H1 (cell line): Measurements from ENCODE around the gene TMEM92. TPM values are rescaled to one million over a fixed set of nuclear protein-coding genes. Genes with fewer than 3 reads are reported as not detected.
A peak's percentile ranks its signal among the peaks of the same experiment; 100 is the strongest.

Source experiments
- CTCF ChIA-PET: fragments of 300-600 bp; sonication (Branson Sonifier 250); formaldehyde crosslinking; loops from one replicate; lab custom pipeline; 2021; ENCODE audit not compliant: partially characterized antibody; lab: Charles Lee
- POLR2A ChIA-PET: fragments of 300-600 bp; sonication (Branson Sonifier 250); formaldehyde crosslinking; loops from one replicate; lab custom pipeline; 2021; ENCODE audit warnings: inconsistent platforms; ENCODE audit not compliant: partially characterized antibody; lab: Charles Lee
- DNase-seq, 2 experiments: peaks; one replicate each; pipeline versions ENCODE4 v3.0.0 to v3.0.0-alpha.2; 2010 to 2022; ENCODE audit warnings: low spot score in 2 of 2, low read depth in 1 of 2, mixed read lengths in 1 of 2
- FAIRE-seq: peaks from 2 replicates; lab custom pipeline; 2011; peaks lifted over from hg19 to GRCh38; lab: Jason Lieb, UNC
- H2AFZ ChIP-seq: 2 replicates; pipeline ENCODE4 v1.8.1; 2012; ENCODE audit warnings: low read length, inconsistent platforms
- H2AK5ac ChIP-seq: 2 replicates; pipeline ENCODE4 v1.6.1; 2013; ENCODE audit warnings: low read depth, low read length
- H2BK120ac ChIP-seq: replicated peaks from 2 replicates; pipeline ENCODE3; 2013; ENCODE audit warnings: low read depth, low read length, inconsistent platforms
- H2BK12ac ChIP-seq: 2 replicates; pipeline ENCODE4 v1.6.1; 2013; ENCODE audit warnings: low read depth, low read length
- H2BK15ac ChIP-seq: 2 replicates; pipeline ENCODE4 v1.6.1; 2013; ENCODE audit warnings: low read length
- H2BK20ac ChIP-seq: 2 replicates; pipeline ENCODE4 v1.6.1; 2013; ENCODE audit warnings: low read length
- H2BK5ac ChIP-seq: 2 replicates; pipeline ENCODE4 v1.6.1; 2013; ENCODE audit warnings: low read depth, low read length
- H3K14ac ChIP-seq: 2 replicates; pipeline ENCODE4 v1.6.1; 2013; ENCODE audit warnings: inconsistent platforms; ENCODE audit not compliant: insufficient read length
- H3K18ac ChIP-seq: 2 replicates; pipeline ENCODE4 v1.6.1; 2013; ENCODE audit warnings: low read length; ENCODE audit errors: extremely low read depth
- H3K23ac ChIP-seq: 2 replicates; pipeline ENCODE4 v1.6.1; 2013; ENCODE audit warnings: inconsistent platforms; ENCODE audit not compliant: insufficient read length
- H3K23me2 ChIP-seq: 2 replicates; pipeline ENCODE4 v1.6.1; 2013; ENCODE audit warnings: low read depth, low read length
- H3K27ac ChIP-seq: 2 replicates; pipeline ENCODE4 v1.6.1; 2011; ENCODE audit warnings: low read depth, low read length, inconsistent platforms
- H3K27me3 ChIP-seq, 4 experiments: replicated peaks in 1 of 4; 1 replicate in 1 of 4; 2 replicates in 3 of 4; pipeline versions ENCODE4 v1.6.1 to v1.8.1; 2011 to 2013; ENCODE audit warnings: low read length in 3 of 4, mild to moderate bottlenecking in 3 of 4, inconsistent platforms in 2 of 4, mixed read lengths in 2 of 4, moderate library complexity in 1 of 4; ENCODE audit not compliant: control insufficient read depth in 3 of 4, insufficient read depth in 3 of 4; ENCODE audit errors: extremely low read depth in 1 of 4
- H3K36me3 ChIP-seq, 4 experiments: 2 replicates each; pipeline versions ENCODE4 v1.6.1 to v1.8.1; 2011 to 2013; ENCODE audit warnings: mild to moderate bottlenecking in 4 of 4, low read length in 3 of 4, moderate library complexity in 2 of 4, control low read depth in 1 of 4, inconsistent platforms in 1 of 4; ENCODE audit not compliant: insufficient read depth in 4 of 4, control insufficient read depth in 2 of 4
- H3K4ac ChIP-seq: replicated peaks from 2 replicates; pipeline ENCODE3; 2013; ENCODE audit warnings: low read length, low read depth, mixed read lengths, inconsistent platforms; ENCODE audit not compliant: insufficient read length
- H3K4me1 ChIP-seq, 4 experiments: replicated peaks in 1 of 4; 1 replicate in 1 of 4; 2 replicates in 3 of 4; pipeline versions ENCODE4 v1.6.1 to v1.8.1; 2011 to 2013; ENCODE audit warnings: low read length in 3 of 4, inconsistent platforms in 2 of 4, mixed read lengths in 1 of 4; ENCODE audit not compliant: insufficient read depth in 4 of 4, control insufficient read depth in 3 of 4
- H3K4me2 ChIP-seq, 2 experiments: 2 replicates each; pipeline versions ENCODE4 v1.6.1 to v1.8.1; 2011 to 2013; ENCODE audit warnings: low read depth in 2 of 2, low read length in 2 of 2, control low read depth in 1 of 2, inconsistent platforms in 1 of 2, mild to moderate bottlenecking in 1 of 2; ENCODE audit not compliant: insufficient read depth in 1 of 2
- H3K4me3 ChIP-seq, 4 experiments: fragments of 200-600, 300-600 bp in 1 of 4; sonication (generic), shearing (Covaris generic), sonication (Bioruptor Twin) in 1 of 4; 2 replicates each; pipeline versions ENCODE4 v1.5.1 to v1.8.1; 2011 to 2016; ENCODE audit warnings: low read length in 4 of 4, low read depth in 3 of 4, control low read depth in 2 of 4, inconsistent platforms in 2 of 4, mild to moderate bottlenecking in 2 of 4, mixed read lengths in 1 of 4, moderate library complexity in 1 of 4; ENCODE audit not compliant: insufficient read depth in 2 of 4; ENCODE audit errors: extremely low read depth in 1 of 4
- H3K56ac ChIP-seq: replicated peaks from 2 replicates; pipeline ENCODE3; 2013; ENCODE audit warnings: low read depth, mild to moderate bottlenecking, mixed read lengths, low read length, inconsistent platforms; ENCODE audit not compliant: insufficient read length
- H3K79me1 ChIP-seq: 2 replicates; pipeline ENCODE4 v1.6.1; 2013; ENCODE audit warnings: low read depth, low read length, control low read depth
- H3K79me2 ChIP-seq, 2 experiments: 2 replicates each; pipeline versions ENCODE4 v1.6.1 to v1.8.1; 2012 to 2013; ENCODE audit warnings: low read length in 2 of 2, mild to moderate bottlenecking in 2 of 2, inconsistent platforms in 1 of 2; ENCODE audit not compliant: insufficient read depth in 2 of 2, control insufficient read depth in 1 of 2
- H3K9ac ChIP-seq, 4 experiments: replicated peaks in 1 of 4; 1 replicate in 1 of 4; 2 replicates in 3 of 4; pipeline versions ENCODE4 v1.6.1 to v1.8.1; 2011 to 2013; ENCODE audit warnings: low read depth in 3 of 4, low read length in 3 of 4, control low read depth in 2 of 4, mild to moderate bottlenecking in 2 of 4, moderate library complexity in 2 of 4, inconsistent platforms in 1 of 4; ENCODE audit errors: extremely low read depth in 1 of 4
- H3K9me3 ChIP-seq, 2 experiments: 2 replicates each; pipeline versions ENCODE4 v1.6.1 to v1.8.1; 2012 to 2013; ENCODE audit warnings: mild to moderate bottlenecking in 2 of 2, moderate library complexity in 2 of 2, control low read depth in 1 of 2, inconsistent platforms in 1 of 2, low read depth in 1 of 2, low read length in 1 of 2, mixed read lengths in 1 of 2; ENCODE audit not compliant: insufficient read depth in 2 of 2
- H4K20me1 ChIP-seq, 2 experiments: replicated peaks in 1 of 2; 2 replicates each; pipeline versions ENCODE3 to v1.8.1; 2011 to 2013; ENCODE audit warnings: inconsistent platforms in 2 of 2, low read length in 2 of 2, mild to moderate bottlenecking in 1 of 2; ENCODE audit not compliant: insufficient read depth in 2 of 2, control insufficient read depth in 1 of 2
- H4K5ac ChIP-seq: 2 replicates; pipeline ENCODE4 v1.6.1; 2013; ENCODE audit warnings: low read length, low read depth, mixed read lengths, inconsistent platforms; ENCODE audit not compliant: insufficient read length
- H4K8ac ChIP-seq: 2 replicates; pipeline ENCODE4 v1.8.0; 2013; ENCODE audit warnings: mild to moderate bottlenecking, moderate library complexity, low read length, inconsistent platforms; ENCODE audit not compliant: insufficient read depth; ENCODE audit errors: extremely low read depth
- H4K91ac ChIP-seq: replicated peaks from 2 replicates; pipeline ENCODE3; 2013; ENCODE audit warnings: low read length, mixed read lengths, inconsistent platforms; ENCODE audit not compliant: insufficient read length
- BRCA1 ChIP-seq: IDR thresholded peaks from 2 replicates; pipeline ENCODE4 v1.6.1; 2012; ENCODE audit warnings: low read depth, low read length, improper control_type of control experiment
- CHD1 ChIP-seq: IDR thresholded peaks from 2 replicates; pipeline ENCODE4 v1.6.1; 2012; ENCODE audit warnings: low read depth, low read length, improper control_type of control experiment
- EP300 ChIP-seq, 2 experiments: IDR thresholded peaks; 1 replicate in 1 of 2; 2 replicates in 1 of 2; pipeline ENCODE4 v1.6.1; 2011 to 2012; ENCODE audit warnings: low read depth in 2 of 2, low read length in 2 of 2, mild to moderate bottlenecking in 2 of 2, borderline replicate concordance in 1 of 2, inconsistent platforms in 1 of 2, moderate library complexity in 1 of 2
- GABPA ChIP-seq: IDR thresholded peaks from 2 replicates; pipeline ENCODE4 v1.6.1; 2011; ENCODE audit warnings: mild to moderate bottlenecking, low read length, moderate library complexity, borderline replicate concordance; ENCODE audit not compliant: insufficient read depth
- NANOG ChIP-seq: IDR thresholded peaks from 2 replicates; pipeline ENCODE4 v1.6.1; 2011; ENCODE audit warnings: low read length, low read depth, mild to moderate bottlenecking, inconsistent platforms; ENCODE audit not compliant: insufficient read depth, poor library complexity, severe bottlenecking
- POLR2A ChIP-seq, 2 experiments: IDR thresholded peaks; 1 replicate in 1 of 2; 2 replicates in 1 of 2; pipeline ENCODE4 v1.6.1; 2011; ENCODE audit warnings: low read depth in 2 of 2, low read length in 2 of 2, mild to moderate bottlenecking in 2 of 2; ENCODE audit errors: control extremely low read depth in 1 of 2
- RBBP5 ChIP-seq: IDR thresholded peaks from 2 replicates; pipeline ENCODE4 v1.7.1; 2012; ENCODE audit warnings: low read depth, mild to moderate bottlenecking, inconsistent platforms, low read length, moderate library complexity, borderline replicate concordance
- SRF ChIP-seq: IDR thresholded peaks from 2 replicates; pipeline ENCODE4 v1.6.1; 2011; ENCODE audit warnings: mild to moderate bottlenecking, low read depth, low read length, moderate library complexity
- TBP ChIP-seq: IDR thresholded peaks from 2 replicates; pipeline ENCODE4 v1.6.1; 2011; ENCODE audit warnings: low read depth, low read length, improper control_type of control experiment
- YY1 ChIP-seq: IDR thresholded peaks from 2 replicates; pipeline ENCODE4 v1.6.1; 2011; ENCODE audit warnings: low read depth, mild to moderate bottlenecking, low read length
- ZNF274 ChIP-seq: IDR thresholded peaks from 2 replicates; pipeline ENCODE4 v1.7.0; 2012; ENCODE audit warnings: low read length, borderline replicate concordance; ENCODE audit errors: extremely low read depth
- WGBS, 2 experiments: shearing (Covaris generic) in 1 of 2; methylation state at CpG; one replicate each; pipeline versions ENCODE4 v1.1.6 to v1.1.7; 2013 to 2015; ENCODE audit warnings: low lambda C conversion rate in 2 of 2, mixed read lengths in 2 of 2, inconsistent platforms in 1 of 2, low coverage in 1 of 2, missing lambda C conversion rate in 1 of 2; ENCODE audit not compliant: insufficient replicate concordance in 2 of 2, insufficient coverage in 1 of 2, insufficient read length in 1 of 2; ENCODE audit errors: extremely low coverage in 1 of 2, missing lambda C conversion rate in 1 of 2; 5-methylcytosine and 5-hydroxymethylcytosine counted together
- polyA plus RNA-seq, 7 experiments: library from polyadenylated mRNA; depleted of rRNA in 3 of 7; stranded (reverse) in 5 of 7; unstranded in 2 of 7; fragments of >200 nt in 5 of 7; fragments of 200-250 nt in 2 of 7; gene quantifications; 1 replicate in 5 of 7; 2 replicates in 1 of 7; 4 replicates in 1 of 7; pipeline versions ENCODE4 v1.2.1 to v1.2.3, GENCODE V29; 2011 to 2013; ENCODE audit warnings: missing spikeins in 2 of 7, mixed read lengths in 2 of 7
- total RNA-seq: library from RNA; stranded (reverse); fragmentation: NEBNext Ultra II Directional; extraction: Animal tissue kit (Norgen Biotek cat#: 25700); gene quantifications from 2 replicates; pipeline ENCODE4 v1.2.1, GENCODE V29; 2021

Gene TMEM92
- total and polyA plus RNA-seq, 2 of the 8 experiments (the other 6 are each of a cell fraction or from before 2014, with no cell fraction given) = 11.9 to 24.8 TPM

DNA sequence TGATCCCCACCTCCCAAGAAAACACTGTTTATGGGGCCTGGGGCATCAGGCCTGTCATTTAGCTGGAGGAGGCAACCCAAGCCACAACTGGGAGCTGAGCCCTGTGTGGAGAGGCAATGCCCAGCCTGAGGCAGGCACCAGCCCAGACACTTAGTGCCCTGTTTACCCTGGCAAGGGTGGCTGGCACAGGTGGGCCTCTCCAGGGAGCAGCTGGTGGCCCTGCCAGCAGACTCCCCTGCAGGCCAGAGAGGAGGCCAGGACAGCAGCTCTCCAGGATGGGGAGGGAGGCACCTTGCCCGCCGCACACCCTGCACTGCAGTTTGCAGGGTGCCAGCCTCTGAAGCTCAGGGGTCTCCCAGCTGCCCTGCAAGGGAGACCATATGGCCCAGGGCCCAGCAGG, 9.1 kb upstream of the TMEM92 start:
- CTCF ChIA-PET = interaction anchor here (0.8 to 41.5 kb wide), 7 partner anchors 9 to 96 kb away, joined by 3 to 1349 read pairs (median 7); partner anchors contain the start of genes COL1A1 and TMEM92
- Histone ChIP-seq H3K9ac (no peak overlapping the region), H2BK20ac (peak overlapping the region; percentile 29; the same call in 1 of the 2 replicates), H4K91ac (peak overlapping the region; percentile 52), H2BK12ac (no peak overlapping the region), H3K79me2 (no peaks in the 10 kb centered on the region), H3K4ac (no peak overlapping the region), H3K4me3 (no peak overlapping the region), H3K4me1 (peaks cover 0 to 24% (median 16%) of the 10 kb centered on the region in 4 experiments; a peak in 6 of 7 replicates), H2BK5ac (0 out of 2 replicates have a peak overlapping the region, but pooled peaks have one; percentile 56), H2AFZ (no peak overlapping the region), H2BK15ac (peak overlapping the region; percentile 98), H3K18ac (peak overlapping the region; percentile 88), H3K79me1 (0 out of 2 replicates have a peak, but pooled peaks cover 3% of the 10 kb centered on the region), H3K4me2 (peak overlapping the region in 1 of 2 experiments; percentile 67; a peak in 1 of 4 replicates), H3K56ac (no peak overlapping the region), H2AK5ac (peak overlapping the region; percentile 75; the same call in 1 of the 2 replicates), H3K27ac (no peak overlapping the region), H3K23me2 (peaks cover 5% of the 10 kb centered on the region; the same call in 1 of the 2 replicates), H4K8ac (peak overlapping the region; percentile 63; the same call in 1 of the 2 replicates), H3K36me3 (no peaks in the 10 kb centered on the region), H3K14ac (no peak overlapping the region), H3K27me3 (no peaks in the 10 kb centered on the region; a peak in 3 of 7 replicates), H3K9me3 (no peaks in the 10 kb centered on the region), H3K23ac (no peak overlapping the region), H2BK120ac (no peak overlapping the region), H4K20me1 (no peaks in the 10 kb centered on the region), H4K5ac (no peak overlapping the region)
- FAIRE-seq = no peak
- WGBS, 2 experiments = 85% methylated on average over 2 of the region's 2 CpGs; no CpG with 5 or more reads in 1 of the 2 experiments
- POLR2A ChIA-PET = interaction anchor here (0.8 to 1.5 kb wide), 8 partner anchors 12 to 114 kb away, joined by 3 to 4 read pairs (median 3); no protein-coding TSS in a partner anchor
- no peak for DNase-seq
- TF ChIP-seq YY1 = no peak
- no peak for TF ChIP-seq NANOG
- TF ChIP-seq EP300 (IDR thresholded peaks at IDR 0.05; ENCODE audit: borderline replicate concordance in 1 of 2, low read depth in 2 of 2, low read length in 2 of 2) = no peak
- no peak for TF ChIP-seq SRF
- no peak for TF ChIP-seq BRCA1
- no peak for TF ChIP-seq TBP
- no peak for TF ChIP-seq CHD1
- TF ChIP-seq RBBP5 = no peak
- no peak for TF ChIP-seq POLR2A (IDR thresholded peaks at IDR 0.05; ENCODE audit: control extremely low read depth in 1 of 2, low read depth in 2 of 2, low read length in 2 of 2)
- no peak for TF ChIP-seq ZNF274
- TF ChIP-seq GABPA = no peak
